HTERT RPE-1 (cell line): ENCODE measurements around the gene RNASET2.
"Not testable (repeated sequence)": the region's sequence is repeated elsewhere in the genome, so short reads cannot be mapped to it uniquely, and the experiment has no call there.

Source experiments
- in situ Hi-C: fragments of 300-500 bp; cut with MboI; formaldehyde crosslinking; loops from 4 replicates; pipeline ENCODE4 v1.14.3; 2020; ENCODE audit warnings: low sequenced_read_pairs

The RNASET2 gene

GRCh38 chr6:166970091-166970490 lies 13.7 kb upstream of the RNASET2 start:
- in situ Hi-C loops = no loop called here

GRCh38 chr6:166969390-166970002 lies 13.1 kb upstream of the RNASET2 start:
- in situ Hi-C loops = no loop called here

GRCh38 chr6:166966268-166966667 lies 9.9 kb upstream of the RNASET2 start:
- in situ Hi-C loops = no loop called here

GRCh38 chr6:166960609-166960978 lies 4.2 kb upstream of the RNASET2 start:
- in situ Hi-C loops = no loop called here

GRCh38 chr6:166959911-166960608 lies 3.7 kb upstream of the RNASET2 start:
- in situ Hi-C loops = no loop called here

- in situ Hi-C loops = no loop called here
These were observed 2.8 kb upstream of the RNASET2 start for GRCh38 chr6:166958926-166959861.

- in situ Hi-C loops = no loop called here
These were observed 1.4 kb upstream of the RNASET2 start for GRCh38 chr6:166957805-166958076.

GRCh38 chr6:166957087-166957804 lies 896 bp upstream of the RNASET2 start:
- in situ Hi-C loops = no loop called here

- in situ Hi-C loops = no loop called here
These were observed 396 bp downstream of the RNASET2 start for GRCh38 chr6:166955865-166956443.

GRCh38 chr6:166955121-166955864 lies 1.1 kb downstream of the RNASET2 start:
- in situ Hi-C loops = no loop called here

- in situ Hi-C loops = no loop called here
These were observed 2.1 kb downstream of the RNASET2 start for GRCh38 chr6:166954118-166954713.

- in situ Hi-C loops = no loop called here
These were observed 3.5 kb downstream of the RNASET2 start for GRCh38 chr6:166952567-166953486.

- in situ Hi-C loops = no loop called here
These were observed 4.2 kb downstream of the RNASET2 start for GRCh38 chr6:166952121-166952520.

GRCh38 chr6:166951670-166952060 lies 4.7 kb downstream of the RNASET2 start:
- in situ Hi-C loops = no loop called here

- in situ Hi-C loops = not testable (repeated sequence)
These were observed 5.3 kb downstream of the RNASET2 start for GRCh38 chr6:166950892-166951669.

- in situ Hi-C loops = no loop called here
These were observed 5.9 kb downstream of the RNASET2 start for GRCh38 chr6:166950443-166950821.

GRCh38 chr6:166949528-166950442 lies 6.6 kb downstream of the RNASET2 start:
- in situ Hi-C loops = no loop called here
